NOMO-1 treated with DMSO at 0.1 percent for 48 hours (cell line): ENCODE data around the gene GFAP.
A peak's percentile ranks its signal among the peaks of the same experiment; 100 is the strongest.

Experiments used
- DNase-seq: peaks from one replicate; lab custom pipeline; 2025; ENCODE audit not compliant: unreplicated experiment; lab: John Stamatoyannopoulos, UW

Gene GFAP

GRCh38 chr17:44932096-44932786 lies 16.9 kb upstream of the GFAP start:
- no peak for DNase-seq

GRCh38 chr17:44931376-44931775 lies 16.1 kb upstream of the GFAP start:
- no peak for DNase-seq

GRCh38 chr17:44930667-44931066 lies 15.4 kb upstream of the GFAP start:
- DNase-seq, result no peak

- no peak for DNase-seq
Observed at GRCh38 chr17:44928950-44929720, 13.8 kb upstream of the GFAP start.

GRCh38 chr17:44928136-44928535 lies 12.8 kb upstream of the GFAP start:
- no peak for DNase-seq

- DNase-seq, result no peak
Observed at GRCh38 chr17:44927696-44928095, 12.4 kb upstream of the GFAP start.

GRCh38 chr17:44926821-44927525 lies 11.7 kb upstream of the GFAP start:
- DNase-seq, result no peak

GRCh38 chr17:44925731-44926697 lies 10.7 kb upstream of the GFAP start:
- no peak for DNase-seq

GRCh38 chr17:44924107-44924544 lies 8.8 kb upstream of the GFAP start:
- no peak for DNase-seq

- DNase-seq, result no peak
Observed at GRCh38 chr17:44922746-44923470, 7.6 kb upstream of the GFAP start.

GRCh38 chr17:44922136-44922535 lies 6.8 kb upstream of the GFAP start:
- DNase-seq, result no peak

- DNase-seq, result no peak
Observed at GRCh38 chr17:44921122-44921882, 6.0 kb upstream of the GFAP start.

- no peak for DNase-seq
Observed at GRCh38 chr17:44920565-44920940, 5.3 kb upstream of the GFAP start.

GRCh38 chr17:44919885-44920564 lies 4.7 kb upstream of the GFAP start:
- peak; percentile 58 for DNase-seq

GRCh38 chr17:44919411-44919810 lies 4.1 kb upstream of the GFAP start:
- DNase-seq, result no peak

- DNase-seq, result no peak
Observed at GRCh38 chr17:44918006-44918405, 2.7 kb upstream of the GFAP start.

GRCh38 chr17:44917456-44917855 lies 2.2 kb upstream of the GFAP start:
- DNase-seq, result no peak

GRCh38 chr17:44916781-44917241 lies 1.5 kb upstream of the GFAP start:
- DNase-seq, result no peak
